Mesothelial cell of epicardium (in vitro differentiated cells): ENCODE data around the gene SRP14. TPM values are rescaled to one million over a fixed set of nuclear protein-coding genes. Genes with fewer than 3 reads are reported as not detected.

Experiments used
- DNase-seq, 2 experiments: peaks; one replicate each; pipeline ENCODE4 v3.0.0; 2021; ENCODE audit warnings: low spot score in 2 of 2; ENCODE audit not compliant: unreplicated experiment in 2 of 2
- H3K27ac Mint-ChIP-seq: 2 replicates; pipeline ENCODE4 v1.8.0; 2021; ENCODE audit warnings: mixed read lengths
- H3K27me3 Mint-ChIP-seq: 2 replicates; pipeline ENCODE4 v1.8.0; 2021; ENCODE audit warnings: low read depth, mixed read lengths
- H3K36me3 Mint-ChIP-seq: 2 replicates; pipeline ENCODE4 v1.8.0; 2021; ENCODE audit warnings: mixed read lengths
- H3K4me1 Mint-ChIP-seq: 2 replicates; pipeline ENCODE4 v1.8.0; 2021; ENCODE audit warnings: mixed read lengths
- H3K4me3 Mint-ChIP-seq: 2 replicates; pipeline ENCODE4 v1.8.0; 2021; ENCODE audit warnings: mild to moderate bottlenecking, moderate library complexity, mixed read lengths
- H3K9me3 Mint-ChIP-seq: 2 replicates; pipeline ENCODE4 v1.8.0; 2021; ENCODE audit warnings: mixed read lengths
- CTCF ChIP-seq: fragments of 200-600 bp; sonication (generic); IDR thresholded peaks from one replicate; pipeline ENCODE4 v1.5.0; 2021; ENCODE audit warnings: antibody characterized with exemption; ENCODE audit not compliant: unreplicated experiment
- total RNA-seq: library from RNA; stranded (reverse); gene quantifications from 3 replicates; pipeline ENCODE4 v1.2.1, GENCODE V29; 2021

Gene SRP14
- total RNA-seq, 1 donor from 2014 or later, result 198 TPM

- no peaks in the 10 kb centered on the region for H3K4me1 Mint-ChIP-seq
- H3K27ac Mint-ChIP-seq, result no peak overlapping the region
- no peak for DNase-seq
- no peak overlapping the region for H3K4me3 Mint-ChIP-seq
- H3K9me3 Mint-ChIP-seq, result peaks cover 25% of the 10 kb centered on the region
- TF ChIP-seq CTCF, result no peak
- peaks cover 75% of the 10 kb centered on the region for H3K36me3 Mint-ChIP-seq
- no peaks in the 10 kb centered on the region for H3K27me3 Mint-ChIP-seq
These were observed 27.7 kb downstream of the SRP14 start for GRCh38 chr15:40011303-40011702.

- DNase-seq, result no peak
- Mint-ChIP-seq H3K27me3 (no peaks in the 10 kb centered on the region), H3K4me1 (no peaks in the 10 kb centered on the region), H3K36me3 (peaks cover 72% of the 10 kb centered on the region), H3K27ac (no peak overlapping the region), H3K9me3 (peaks cover 23% of the 10 kb centered on the region), H3K4me3 (no peak overlapping the region)
- no peak for TF ChIP-seq CTCF
These were observed 28.3 kb downstream of the SRP14 start for GRCh38 chr15:40010686-40011085.

GRCh38 chr15:40008061-40008765 lies 30.8 kb downstream of the SRP14 start:
- Mint-ChIP-seq H3K4me1 (no peaks in the 10 kb centered on the region), H3K4me3 (no peak overlapping the region), H3K36me3 (peaks cover 58% of the 10 kb centered on the region), H3K27me3 (no peaks in the 10 kb centered on the region), H3K27ac (no peak overlapping the region), H3K9me3 (peaks cover 6% of the 10 kb centered on the region)
- DNase-seq, result no peak
- TF ChIP-seq CTCF, result no peak

- Mint-ChIP-seq H3K27me3 (no peaks in the 10 kb centered on the region), H3K4me1 (no peaks in the 10 kb centered on the region), H3K27ac (no peak overlapping the region), H3K36me3 (peaks cover 46% of the 10 kb centered on the region), H3K9me3 (no peaks in the 10 kb centered on the region), H3K4me3 (no peak overlapping the region)
- TF ChIP-seq CTCF, result no peak
- DNase-seq, result no peak
These were observed 32.3 kb downstream of the SRP14 start for GRCh38 chr15:40006646-40007045.

DNA sequence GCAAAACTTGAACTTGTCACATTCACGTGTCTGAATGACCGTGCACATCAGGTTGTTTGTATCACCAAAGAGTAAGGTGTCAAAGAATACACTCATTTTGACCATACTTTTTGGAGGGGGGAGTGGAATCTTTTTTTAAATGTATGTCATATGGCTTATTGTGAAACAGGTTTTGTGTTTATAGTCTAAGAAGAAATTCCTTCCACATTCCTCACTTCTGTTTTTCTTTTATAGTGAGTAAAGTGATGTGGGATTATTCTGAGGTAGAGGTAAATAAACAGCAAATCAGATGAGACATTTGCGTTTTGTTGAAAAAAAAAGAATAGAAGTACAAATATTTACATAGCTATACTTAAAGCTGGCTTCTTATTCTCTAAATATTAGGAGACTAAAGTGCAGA lies 33.0 kb downstream of the SRP14 start:
- Mint-ChIP-seq H3K36me3 (peaks cover 43% of the 10 kb centered on the region), H3K4me3 (no peak overlapping the region), H3K27ac (no peak overlapping the region), H3K4me1 (no peaks in the 10 kb centered on the region), H3K27me3 (no peaks in the 10 kb centered on the region), H3K9me3 (no peaks in the 10 kb centered on the region)
- DNase-seq, result no peak
- no peak for TF ChIP-seq CTCF
